ENCODE measurements around the gene CDKN2D.
A peak's percentile ranks its signal among the peaks of the same experiment; 100 is the strongest.

The CDKN2D gene

DNA sequence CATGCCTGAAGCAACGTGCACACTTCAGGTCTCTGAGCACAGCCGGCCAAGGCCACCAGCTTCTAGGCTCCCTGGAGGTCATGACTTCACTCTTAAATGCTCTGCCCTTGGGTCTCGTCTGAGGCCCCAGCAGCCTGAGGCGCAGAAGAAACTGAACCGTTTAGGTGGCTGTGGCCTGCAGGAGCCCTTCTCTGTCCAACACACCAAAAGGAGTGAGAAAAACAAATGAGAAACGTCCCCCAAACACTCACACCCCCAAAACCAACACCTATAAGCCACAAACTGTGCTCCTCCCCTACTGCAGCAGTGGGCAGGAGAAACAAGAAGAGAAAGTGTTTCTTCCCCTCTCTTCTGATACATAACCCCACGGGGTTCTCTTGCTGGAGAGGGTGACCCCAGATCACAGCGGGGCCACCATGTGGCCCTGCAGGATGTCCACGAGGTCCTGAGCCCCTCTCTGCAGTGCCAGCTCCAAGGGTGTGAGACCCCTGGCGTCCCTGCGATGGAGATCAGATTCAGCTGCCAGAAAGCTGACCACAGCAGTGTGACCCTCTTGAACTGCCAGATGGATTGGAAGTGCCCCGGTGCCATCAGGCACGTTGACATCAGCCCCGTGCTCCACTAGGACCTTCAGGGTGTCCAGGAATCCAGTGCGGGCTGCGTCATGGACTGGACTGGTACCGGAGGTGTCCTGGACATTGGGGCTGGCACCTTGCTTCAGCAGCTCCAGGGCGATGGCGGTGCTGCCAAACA is 1.9 kb downstream of the CDKN2D start:
- Histone ChIP-seq H3K4me1 (ENCODE audit: insufficient read depth, low read length, severe bottlenecking) (peaks cover 38% of the 10 kb centered on the region), H3K4me3 (ENCODE audit: low read depth, low read length, poor library complexity, severe bottlenecking) (peak overlapping the region; percentile 13), H3K79me2 (ENCODE audit: insufficient read depth, low read length) (peaks cover 10% of the 10 kb centered on the region), H3K4me2 (ENCODE audit: low read length) (peak overlapping the region; percentile 65), H3K27me3 (ENCODE audit: insufficient read depth, low read length) (no peaks in the 10 kb centered on the region), H3K9me3 (ENCODE audit: low read length) (no peaks in the 10 kb centered on the region), H3K27ac (ENCODE audit: low read depth, low read length, poor library complexity, severe bottlenecking) (peak overlapping the region; percentile 86), H3F3A (ENCODE audit: insufficient read depth, low read length) (peaks cover 9% of the 10 kb centered on the region; the same call in 1 of the 2 replicates), H2AFZ (ENCODE audit: low read length) (no peak overlapping the region), H3K9me2 (ENCODE audit: low read depth, low read length) (no peaks in the 10 kb centered on the region), H4K20me1 (ENCODE audit: insufficient read depth, low read length) (no peaks in the 10 kb centered on the region), H3K36me3 (ENCODE audit: insufficient read depth, low read length) (peaks cover 15% of the 10 kb centered on the region), H3K9ac (ENCODE audit: low read length) (peak overlapping the region; percentile 24; the same call in 1 of the 2 replicates)
- TF ChIP-seq, protein P1, sequence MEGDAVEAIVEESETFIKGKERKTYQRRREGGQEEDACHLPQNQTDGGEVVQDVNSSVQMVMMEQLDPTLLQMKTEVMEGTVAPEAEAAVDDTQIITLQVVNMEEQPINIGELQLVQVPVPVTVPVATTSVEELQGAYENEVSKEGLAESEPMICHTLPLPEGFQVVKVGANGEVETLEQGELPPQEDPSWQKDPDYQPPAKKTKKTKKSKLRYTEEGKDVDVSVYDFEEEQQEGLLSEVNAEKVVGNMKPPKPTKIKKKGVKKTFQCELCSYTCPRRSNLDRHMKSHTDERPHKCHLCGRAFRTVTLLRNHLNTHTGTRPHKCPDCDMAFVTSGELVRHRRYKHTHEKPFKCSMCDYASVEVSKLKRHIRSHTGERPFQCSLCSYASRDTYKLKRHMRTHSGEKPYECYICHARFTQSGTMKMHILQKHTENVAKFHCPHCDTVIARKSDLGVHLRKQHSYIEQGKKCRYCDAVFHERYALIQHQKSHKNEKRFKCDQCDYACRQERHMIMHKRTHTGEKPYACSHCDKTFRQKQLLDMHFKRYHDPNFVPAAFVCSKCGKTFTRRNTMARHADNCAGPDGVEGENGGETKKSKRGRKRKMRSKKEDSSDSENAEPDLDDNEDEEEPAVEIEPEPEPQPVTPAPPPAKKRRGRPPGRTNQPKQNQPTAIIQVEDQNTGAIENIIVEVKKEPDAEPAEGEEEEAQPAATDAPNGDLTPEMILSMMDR (IDR thresholded peaks at IDR 0.05; ENCODE audit: low read length): no peak
- no peak for TF ChIP-seq EZH2 (IDR thresholded peaks at IDR 0.05; ENCODE audit: borderline replicate concordance, low read length)

DNA sequence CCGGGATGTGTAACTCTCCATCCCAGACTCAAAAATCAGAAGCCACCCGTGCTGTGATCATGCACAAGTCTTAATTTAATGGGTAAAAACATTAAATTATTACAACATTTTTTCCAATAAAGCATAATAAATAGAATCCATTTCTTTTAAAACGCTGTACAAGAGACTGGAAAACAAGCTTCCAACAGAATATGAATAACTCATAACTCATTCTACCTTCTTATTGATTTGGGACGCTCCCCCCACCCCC is 2.4 kb downstream of the CDKN2D start:
- Histone ChIP-seq H3K4me2 (ENCODE audit: low read length) (peak overlapping the region; percentile 65), H3K27me3 (ENCODE audit: insufficient read depth, low read length) (no peaks in the 10 kb centered on the region), H3F3A (ENCODE audit: insufficient read depth, low read length) (peaks cover 9% of the 10 kb centered on the region; the same call in 1 of the 2 replicates), H2AFZ (ENCODE audit: low read length) (no peak overlapping the region), H3K4me3 (ENCODE audit: low read depth, low read length, poor library complexity, severe bottlenecking) (peak overlapping the region; percentile 45), H3K9me3 (ENCODE audit: low read length) (no peaks in the 10 kb centered on the region), H4K20me1 (ENCODE audit: insufficient read depth, low read length) (no peaks in the 10 kb centered on the region), H3K9me2 (ENCODE audit: low read depth, low read length) (no peaks in the 10 kb centered on the region), H3K9ac (ENCODE audit: low read length) (peak overlapping the region; percentile 25; the same call in 1 of the 2 replicates), H3K79me2 (ENCODE audit: insufficient read depth, low read length) (peaks cover 10% of the 10 kb centered on the region), H3K4me1 (ENCODE audit: insufficient read depth, low read length, severe bottlenecking) (peaks cover 38% of the 10 kb centered on the region), H3K36me3 (ENCODE audit: insufficient read depth, low read length) (peaks cover 20% of the 10 kb centered on the region), H3K27ac (ENCODE audit: low read depth, low read length, poor library complexity, severe bottlenecking) (peak overlapping the region; percentile 86)
- TF ChIP-seq EZH2 (IDR thresholded peaks at IDR 0.05; ENCODE audit: borderline replicate concordance, low read length): no peak
- TF ChIP-seq, protein P1 (IDR thresholded peaks at IDR 0.05; ENCODE audit: low read length): no peak

DNA sequence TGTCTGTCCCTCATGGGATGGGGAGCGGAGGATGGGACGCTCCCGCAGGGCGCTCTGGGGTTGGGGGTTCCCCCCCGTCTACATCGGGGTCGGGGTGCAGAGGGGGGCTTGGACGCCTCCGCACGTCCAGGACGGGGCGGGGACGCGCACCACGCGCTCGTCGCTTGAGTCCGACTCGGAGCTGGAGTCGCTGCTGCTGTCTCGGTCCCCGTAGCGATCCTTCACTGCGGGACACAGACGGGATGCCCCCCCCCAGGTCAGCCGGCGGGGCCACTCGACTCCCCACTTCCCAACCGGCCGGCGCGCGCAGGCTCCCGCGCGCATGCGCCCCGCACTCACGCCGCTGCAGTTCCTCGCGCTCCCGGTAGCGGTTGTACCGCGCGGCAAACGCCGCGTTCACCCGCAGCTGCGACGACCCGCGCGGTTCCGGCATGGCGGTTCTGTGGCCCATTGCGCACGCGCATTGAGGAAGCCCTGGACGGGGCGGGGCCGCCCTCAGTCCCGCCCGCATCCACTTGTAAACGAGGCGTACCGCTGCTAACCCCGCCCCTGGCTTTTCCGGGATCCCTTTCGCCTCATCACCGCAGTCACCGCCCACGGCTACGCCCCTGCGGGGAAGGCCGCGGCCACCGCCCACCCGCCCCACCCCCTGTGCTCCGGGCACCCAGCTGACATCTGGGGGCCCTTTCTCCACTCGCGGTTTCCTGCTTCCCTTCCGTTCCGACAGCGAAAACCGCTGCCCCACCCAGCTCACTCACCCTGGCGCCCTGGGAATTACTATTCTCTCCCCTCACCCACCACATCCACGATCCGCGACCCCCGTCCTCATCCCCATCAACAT is 3.0 kb downstream of the CDKN2D start, which contains the start of gene KRI1:
Gene KRI1, minus strand, starts transcription at position 444 of the 841 bp plus-strand sequence. Its CDS starts 11 bp downstream, at position 433.
- peaks cover 26% of the 10 kb centered on the region for H3K36me3 ChIP-seq (ENCODE audit: insufficient read depth, low read length)
- H3F3A ChIP-seq (ENCODE audit: insufficient read depth, low read length): peaks cover 9% of the 10 kb centered on the region; the same call in 1 of the 2 replicates
- peak within 1 kb of the TSS; percentile 97 for H3K9ac ChIP-seq (ENCODE audit: low read length)
- peak within 1 kb of the TSS; percentile 77 for H3K4me2 ChIP-seq (ENCODE audit: low read length)
- no peaks in the 10 kb centered on the region for H3K9me3 ChIP-seq (ENCODE audit: low read length)
- no peaks in the 10 kb centered on the region for H3K9me2 ChIP-seq (ENCODE audit: low read depth, low read length)
- H3K4me3 ChIP-seq (ENCODE audit: low read depth, low read length, poor library complexity, severe bottlenecking): peak within 1 kb of the TSS; percentile 85
- peaks cover 38% of the 10 kb centered on the region for H3K4me1 ChIP-seq (ENCODE audit: insufficient read depth, low read length, severe bottlenecking)
- H2AFZ ChIP-seq (ENCODE audit: low read length): no peak within 1 kb of the TSS
- H3K27ac ChIP-seq (ENCODE audit: low read depth, low read length, poor library complexity, severe bottlenecking): peak within 1 kb of the TSS; percentile 86
- peaks cover 10% of the 10 kb centered on the region for H3K79me2 ChIP-seq (ENCODE audit: insufficient read depth, low read length)
- no peaks in the 10 kb centered on the region for H3K27me3 ChIP-seq (ENCODE audit: insufficient read depth, low read length)
- no peak for TF ChIP-seq EZH2 (IDR thresholded peaks at IDR 0.05; ENCODE audit: borderline replicate concordance, low read length)
- TF ChIP-seq, protein P1 (IDR thresholded peaks at IDR 0.05; ENCODE audit: low read length): peak; percentile 12; the same call in 1 of the 2 replicates
- no peaks in the 10 kb centered on the region for H4K20me1 ChIP-seq (ENCODE audit: insufficient read depth, low read length)
